ENCODE results near the gene C1orf232. TPM values are rescaled to one million over a fixed set of nuclear protein-coding genes. Genes with fewer than 3 reads are reported as not detected.
A peak's percentile ranks its signal among the peaks of the same experiment; 100 is the strongest.

Gene C1orf232
- total and polyA plus RNA-seq, 8 donors = not detected

GRCh38 chr1:26127235-26128163 is 41.3 kb downstream of the C1orf232 start:
- no peak for DNase-seq
- Histone ChIP-seq H3K27ac (peak overlapping the region; percentile 12 to 74 (median 48)), H3K4me3 (no peak overlapping the region), H3K36me3 (no peaks in the 10 kb centered on the region), H3K27me3 (no peaks in the 10 kb centered on the region), H3K4me1 (peaks cover 24 to 57% (median 55%) of the 10 kb centered on the region in 3 donors), H3K9me3 (no peaks in the 10 kb centered on the region)
- no peak for FAIRE-seq
- 37 to 44% methylated on average over 13 of the region's 13 CpGs for WGBS, 2 donors
- no peak for TF ChIP-seq CTCF (IDR thresholded peaks at IDR 0.05)
- intact Hi-C loops (cut with DNase I) = no loop called here
- ATAC-seq = peak; percentile 41 to 55 (median 50)

- Histone ChIP-seq H3K36me3 (no peaks in the 10 kb centered on the region), H3K4me1 (peaks cover 31 to 66% (median 65%) of the 10 kb centered on the region in 3 donors), H3K27ac (peak overlapping the region; percentile 12 to 74 (median 48)), H3K4me3 (no peak overlapping the region), H3K27me3 (no peaks in the 10 kb centered on the region), H3K9me3 (no peaks in the 10 kb centered on the region)
- intact Hi-C loops (cut with DNase I) = no loop called here
- no peak for TF ChIP-seq CTCF (IDR thresholded peaks at IDR 0.05)
- DNase-seq (no peak), ATAC-seq (peak; percentile 61 to 85 (median 70)), FAIRE-seq (peak; percentile 67)
- 60 to 62% methylated on average over 9 of the region's 9 CpGs for WGBS, 2 donors
These were observed 42.3 kb downstream of the C1orf232 start for GRCh38 chr1:26126321-26127084.

- Histone ChIP-seq H3K27ac (peak overlapping the region in 3 of 4 donors; percentile 12 to 74 (median 67)), H3K9me3 (no peaks in the 10 kb centered on the region), H3K27me3 (no peaks in the 10 kb centered on the region), H3K4me3 (no peak overlapping the region), H3K4me1 (peaks cover 31 to 71% (median 71%) of the 10 kb centered on the region in 3 donors), H3K36me3 (no peaks in the 10 kb centered on the region)
- TF ChIP-seq CTCF (IDR thresholded peaks at IDR 0.05) = no peak
- ATAC-seq (no peak), FAIRE-seq (no peak), DNase-seq (no peak)
- 48 to 68% methylated on average over 1 of the region's 1 CpG for WGBS, 2 donors
- intact Hi-C loops (cut with DNase I) = no loop called here
These were observed 42.8 kb downstream of the C1orf232 start for GRCh38 chr1:26125946-26126320.

GRCh38 chr1:26125382-26125781 is 43.4 kb downstream of the C1orf232 start:
- no peak for DNase-seq
- H3K27ac ChIP-seq = peak overlapping the region in 2 of 4 donors; percentile 54 to 74
- FAIRE-seq = no peak
- no peaks in the 10 kb centered on the region for H3K27me3 ChIP-seq
- H3K36me3 ChIP-seq = no peaks in the 10 kb centered on the region
- no peak for TF ChIP-seq CTCF (IDR thresholded peaks at IDR 0.05)
- H3K9me3 ChIP-seq = no peaks in the 10 kb centered on the region
- H3K4me1 ChIP-seq = peaks cover 31 to 72% (median 71%) of the 10 kb centered on the region in 3 donors
- H3K4me3 ChIP-seq = no peak overlapping the region
- no peak for ATAC-seq
- intact Hi-C loops (cut with DNase I) = no loop called here

Measured in pancreas (tissue), 10 donors.